OCI-LY7 (cell line): ENCODE measurements around the gene NKPD1.

ENCODE experiments used
- CTCF ChIP-seq: fragments of 200-600 bp; sonication (generic); conservative IDR thresholded peaks from 2 replicates; pipeline ENCODE4 v1.5.1; 2014; ENCODE audit warnings: mild to moderate bottlenecking, antibody characterized with exemption, low read length, moderate library complexity, mixed read lengths
- EZH2phosphoT487 ChIP-seq: fragments of 200-600 bp; sonication (generic); IDR thresholded peaks from 2 replicates; pipeline ENCODE4 v1.6.1; 2018; ENCODE audit warnings: low read depth, borderline replicate concordance, mild to moderate bottlenecking, mixed run types, antibody characterized with exemption, low read length, moderate library complexity, mixed read lengths

- TF ChIP-seq CTCF (no peak), EZH2phosphoT487 (no peak)
These were observed 4.0 kb downstream of the NKPD1 start for GRCh38 chr19:45156751-45157150.
